Measurements from ENCODE around the gene PPFIBP1. TPM values are rescaled to one million over a fixed set of nuclear protein-coding genes. Genes with fewer than 3 reads are reported as not detected.

The PPFIBP1 gene
- total and polyA plus RNA-seq, 2 of the 8 experiments (the other 6 are each of a cell fraction or from before 2014, with no cell fraction given): 7.7 to 31.3 TPM

GRCh38 chr12:27604431-27604830 lies 80.4 kb downstream of the PPFIBP1 start (continued):
- no peak for TF ChIP-seq EZH2 (IDR thresholded peaks at IDR 0.05; ENCODE audit: low read depth, low read length, severe bottlenecking)
- TF ChIP-seq POLR2AphosphoS5 (IDR thresholded peaks at IDR 0.05; ENCODE audit: low read depth, low read length): no peak
- no peak for TF ChIP-seq CHD1 (IDR thresholded peaks at IDR 0.05; ENCODE audit: low read depth, low read length)
- TF ChIP-seq HDAC2 (IDR thresholded peaks at IDR 0.05; ENCODE audit: borderline replicate concordance in 1 of 2, low read depth in 2 of 2, low read length in 2 of 2): no peak

All from H1 (cell line).